Hepatocyte (in vitro differentiated cells): Measurements from ENCODE around the gene INPP4B. TPM values are rescaled to one million over a fixed set of nuclear protein-coding genes. Genes with fewer than 3 reads are reported as not detected.

Source experiments
- DNase-seq: peaks from one replicate; pipeline ENCODE4 v3.0.0-alpha.2; 2016; ENCODE audit warnings: low spot score
- H2AFZ ChIP-seq: fragments of 200-600 bp; sonication (generic); 2 replicates; pipeline ENCODE4 v1.6.0; 2016; ENCODE audit warnings: antibody characterized with exemption, mild to moderate bottlenecking
- H3K27ac ChIP-seq: fragments of 200-600 bp; sonication (generic); 2 replicates; pipeline ENCODE4 v1.5.1; 2016; ENCODE audit warnings: mild to moderate bottlenecking
- H3K27me3 ChIP-seq: fragments of 200-600 bp; sonication (generic); 2 replicates; pipeline ENCODE4 v1.6.1; 2016
- H3K36me3 ChIP-seq: fragments of 200-600 bp; sonication (generic); replicated peaks from 2 replicates; pipeline ENCODE4 v1.5.1; 2016; ENCODE audit warnings: low read depth; ENCODE audit not compliant: insufficient read depth
- H3K4me1 ChIP-seq: fragments of 200-600 bp; sonication (generic); 2 replicates; pipeline ENCODE4 v1.5.1; 2016; ENCODE audit warnings: mild to moderate bottlenecking, moderate library complexity; ENCODE audit not compliant: insufficient read depth
- H3K4me2 ChIP-seq: fragments of 200-600 bp; sonication (generic); 2 replicates; pipeline ENCODE4 v1.6.0; 2016
- H3K4me3 ChIP-seq: fragments of 200-600 bp; sonication (generic); 2 replicates; pipeline ENCODE4 v1.5.1; 2016; ENCODE audit warnings: mild to moderate bottlenecking
- H3K79me2 ChIP-seq: fragments of 200-600 bp; sonication (generic); 2 replicates; pipeline ENCODE4 v1.6.0; 2017; ENCODE audit warnings: mild to moderate bottlenecking
- H3K9me2 ChIP-seq: fragments of 200-600 bp; sonication (generic); replicated peaks from 2 replicates; pipeline ENCODE4 v1.6.0; 2017; ENCODE audit warnings: mild to moderate bottlenecking; ENCODE audit not compliant: insufficient read depth
- H3K9me3 ChIP-seq: fragments of 200-600 bp; sonication (generic); 2 replicates; pipeline ENCODE4 v1.5.1; 2016; ENCODE audit warnings: low read depth, mild to moderate bottlenecking
- H4K20me1 ChIP-seq: fragments of 200-600 bp; sonication (generic); 2 replicates; pipeline ENCODE4 v1.6.0; 2016; ENCODE audit warnings: mild to moderate bottlenecking; ENCODE audit not compliant: insufficient read depth, poor library complexity, severe bottlenecking
- CTCF ChIP-seq: fragments of 200-600 bp; sonication (generic); IDR thresholded peaks from 2 replicates; pipeline ENCODE4 v1.5.1; 2016; ENCODE audit warnings: antibody characterized with exemption, mild to moderate bottlenecking; ENCODE audit not compliant: poor library complexity
- EZH2 ChIP-seq: fragments of 200-600 bp; sonication (generic); IDR thresholded peaks from 2 replicates; pipeline ENCODE4 v1.6.1; 2016; ENCODE audit warnings: antibody characterized with exemption, mild to moderate bottlenecking, borderline replicate concordance
- EZH2phosphoT487 ChIP-seq: fragments of 200-600 bp; sonication (generic); IDR thresholded peaks from one replicate; pipeline ENCODE4 v1.6.1; 2018; ENCODE audit warnings: antibody characterized with exemption, mild to moderate bottlenecking, low read depth, moderate library complexity; ENCODE audit not compliant: unreplicated experiment, severe bottlenecking
- WGBS: methylation state at CpG from one replicate; pipeline ENCODE4 v1.1.6; 2016; ENCODE audit warnings: low lambda C conversion rate; ENCODE audit errors: missing lambda C conversion rate; 5-methylcytosine and 5-hydroxymethylcytosine counted together
- polyA plus RNA-seq: library from polyadenylated mRNA; unstranded; fragments of >200 nt; fragmentation: Nextera tagmentation; extraction: Ambion mirVana; gene quantifications from 2 replicates; pipeline ENCODE4 v1.2.1, GENCODE V29; 2016
- total RNA-seq: library from RNA; depleted of rRNA; stranded (reverse); fragments of >200 nt; gene quantifications from 2 replicates; pipeline ENCODE4 v1.2.3, GENCODE V29; 2014

INPP4B gene
- total and polyA plus RNA-seq, 2 experiments from 2014 or later: 4.2 to 7.1 TPM

DNA sequence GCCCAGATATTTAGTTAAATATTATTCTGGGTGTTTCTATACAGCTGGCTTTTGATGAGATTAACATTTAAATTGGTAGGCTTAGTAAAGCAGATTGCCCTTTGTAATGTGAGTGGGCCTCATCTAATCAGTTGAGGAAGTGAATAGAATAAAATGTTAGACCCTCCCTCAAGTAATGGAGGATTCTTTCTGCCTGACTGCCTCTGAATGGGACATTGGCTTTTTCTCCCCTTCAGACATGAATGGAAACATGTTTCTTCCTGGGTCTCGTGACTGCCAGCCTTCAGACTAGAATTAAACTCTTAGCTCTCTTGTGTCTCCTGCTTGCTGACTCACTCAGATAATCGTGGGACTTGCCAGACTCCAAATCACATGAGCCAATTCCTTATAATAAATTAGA, 266.7 kb downstream of the INPP4B start:
- Histone ChIP-seq H3K27me3 (no peaks in the 10 kb centered on the region), H3K27ac (peak overlapping the region; percentile 22), H3K9me2 (no peaks in the 10 kb centered on the region), H3K4me2 (no peak overlapping the region), H3K4me3 (no peak overlapping the region), H3K79me2 (no peaks in the 10 kb centered on the region), H3K36me3 (no peaks in the 10 kb centered on the region), H3K4me1 (no peaks in the 10 kb centered on the region), H2AFZ (no peak overlapping the region), H3K9me3 (no peaks in the 10 kb centered on the region), H4K20me1 (no peaks in the 10 kb centered on the region)
- TF ChIP-seq CTCF (no peak), EZH2 (no peak), EZH2phosphoT487 (no peak)
- WGBS: 83% methylated on average over 2 of the region's 2 CpGs
- DNase-seq: no peak

GRCh38 chr4:142574306-142574705, 271.8 kb downstream of the INPP4B start:
- Histone ChIP-seq H3K9me3 (no peaks in the 10 kb centered on the region), H2AFZ (no peak overlapping the region), H4K20me1 (no peaks in the 10 kb centered on the region), H3K27ac (no peak overlapping the region), H3K9me2 (no peaks in the 10 kb centered on the region), H3K27me3 (no peaks in the 10 kb centered on the region), H3K4me1 (no peaks in the 10 kb centered on the region), H3K4me2 (no peak overlapping the region), H3K36me3 (no peaks in the 10 kb centered on the region), H3K4me3 (no peak overlapping the region), H3K79me2 (no peaks in the 10 kb centered on the region)
- no peak for DNase-seq
- 82% methylated on average over 3 of the region's 3 CpGs for WGBS
- no peak for TF ChIP-seq EZH2
- TF ChIP-seq CTCF: no peak
- no peak for TF ChIP-seq EZH2phosphoT487

- Histone ChIP-seq H3K36me3 (no peaks in the 10 kb centered on the region), H3K27ac (no peak overlapping the region), H3K27me3 (no peaks in the 10 kb centered on the region), H3K79me2 (no peaks in the 10 kb centered on the region), H3K9me3 (no peaks in the 10 kb centered on the region), H3K4me3 (no peak overlapping the region), H3K4me1 (no peaks in the 10 kb centered on the region), H4K20me1 (no peaks in the 10 kb centered on the region), H3K9me2 (no peaks in the 10 kb centered on the region), H2AFZ (no peak overlapping the region), H3K4me2 (no peak overlapping the region)
- DNase-seq: no peak
- TF ChIP-seq EZH2phosphoT487: no peak
- TF ChIP-seq EZH2: no peak
- no peak for TF ChIP-seq CTCF
- WGBS: 55% methylated on average over 1 of the region's 1 CpG
These were observed 274.0 kb downstream of the INPP4B start for GRCh38 chr4:142572071-142572470.
